ENCODE results near the gene CD8B. TPM values are rescaled to one million over a fixed set of nuclear protein-coding genes. Genes with fewer than 3 reads are reported as not detected.

The CD8B gene
- total and polyA plus RNA-seq, 2 of the 13 experiments (the other 11 are each of a cell fraction or from before 2014, with no cell fraction given): 0.04 TPM; not detected in 1

DNA sequence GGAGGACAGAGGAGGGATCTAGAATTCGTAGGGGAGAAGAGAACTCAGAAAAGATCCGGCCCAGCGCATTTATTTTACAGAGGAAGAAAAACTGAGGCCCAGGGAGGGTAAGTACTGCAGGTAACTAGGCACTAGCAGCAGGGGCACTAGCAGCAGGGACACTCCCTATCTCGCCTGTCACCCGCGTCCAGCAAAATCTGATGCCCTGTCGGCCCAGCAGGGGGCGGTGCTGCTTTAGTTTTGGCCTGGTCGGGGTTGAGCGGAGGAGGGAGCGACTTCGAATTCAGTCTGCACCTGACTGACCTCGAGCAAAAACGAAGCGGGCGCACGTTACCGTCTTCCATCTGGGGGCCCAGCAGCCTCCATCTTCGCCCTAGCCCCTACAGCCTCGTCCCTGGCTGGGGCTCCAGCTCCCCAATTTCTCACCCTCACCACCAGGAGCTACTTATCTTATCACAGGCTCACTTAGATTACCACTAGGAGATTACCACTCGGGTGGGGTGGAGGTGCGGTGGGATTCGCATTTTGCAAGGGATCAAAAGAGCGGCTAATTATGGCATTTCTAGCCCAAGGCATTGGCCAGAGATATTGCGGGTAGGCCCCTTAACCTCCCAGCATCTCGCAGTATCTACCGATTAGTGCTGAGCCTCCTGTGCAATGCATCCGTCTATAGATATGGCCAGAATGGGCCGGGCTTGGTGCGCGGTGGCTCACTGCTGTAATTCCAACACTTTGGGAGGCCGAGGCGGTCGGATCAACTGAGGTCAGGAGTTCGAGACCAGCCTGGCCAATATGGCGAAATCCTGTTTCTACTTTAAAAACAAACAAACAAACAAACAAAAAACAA lies 53.1 kb downstream of the CD8B start (continued):
- peak; percentile 16 for TF ChIP-seq AGO1 (IDR thresholded peaks at IDR 0.05; ENCODE audit: low read depth, low read length, poor library complexity, severe bottlenecking)
- TF ChIP-seq STAT5B (CRISPR knock-in tag; IDR thresholded peaks at IDR 0.05): no peak
- TF ChIP-seq NFYC (CRISPR knock-in tag; IDR thresholded peaks at IDR 0.05): no peak
- TF ChIP-seq SIN3B (IDR thresholded peaks at IDR 0.05; ENCODE audit: low read length): no peak
- TF ChIP-seq MIXL1 (CRISPR knock-in tag; IDR thresholded peaks at IDR 0.05): peak; percentile 49; the same call in 1 of the 2 replicates
- no peak for TF ChIP-seq SNAPC4 (CRISPR knock-in tag; IDR thresholded peaks at IDR 0.05)
- no peak for TF ChIP-seq ZSCAN31 (CRISPR knock-in tag; IDR thresholded peaks at IDR 0.05; ENCODE audit: low read depth)
- no peak for TF ChIP-seq CHD4 (IDR thresholded peaks at IDR 0.05; ENCODE audit: borderline replicate concordance, low read length)
- no peak for TF ChIP-seq ZNF713 (CRISPR knock-in tag; IDR thresholded peaks at IDR 0.05)
- no peak for TF ChIP-seq REL (CRISPR knock-in tag; conservative IDR thresholded peaks at IDR 0.05)
- no peak for TF ChIP-seq MNT (IDR thresholded peaks at IDR 0.05)
- no peak for TF ChIP-seq CHD2 (IDR thresholded peaks at IDR 0.05; ENCODE audit: low read depth, low read length)
- 0 out of 2 replicates have a peak, but pooled peaks have one; percentile 55 for TF ChIP-seq HOXA9 (CRISPR knock-in tag; IDR thresholded peaks at IDR 0.05; ENCODE audit: borderline replicate concordance)
- TF ChIP-seq, protein P1, sequence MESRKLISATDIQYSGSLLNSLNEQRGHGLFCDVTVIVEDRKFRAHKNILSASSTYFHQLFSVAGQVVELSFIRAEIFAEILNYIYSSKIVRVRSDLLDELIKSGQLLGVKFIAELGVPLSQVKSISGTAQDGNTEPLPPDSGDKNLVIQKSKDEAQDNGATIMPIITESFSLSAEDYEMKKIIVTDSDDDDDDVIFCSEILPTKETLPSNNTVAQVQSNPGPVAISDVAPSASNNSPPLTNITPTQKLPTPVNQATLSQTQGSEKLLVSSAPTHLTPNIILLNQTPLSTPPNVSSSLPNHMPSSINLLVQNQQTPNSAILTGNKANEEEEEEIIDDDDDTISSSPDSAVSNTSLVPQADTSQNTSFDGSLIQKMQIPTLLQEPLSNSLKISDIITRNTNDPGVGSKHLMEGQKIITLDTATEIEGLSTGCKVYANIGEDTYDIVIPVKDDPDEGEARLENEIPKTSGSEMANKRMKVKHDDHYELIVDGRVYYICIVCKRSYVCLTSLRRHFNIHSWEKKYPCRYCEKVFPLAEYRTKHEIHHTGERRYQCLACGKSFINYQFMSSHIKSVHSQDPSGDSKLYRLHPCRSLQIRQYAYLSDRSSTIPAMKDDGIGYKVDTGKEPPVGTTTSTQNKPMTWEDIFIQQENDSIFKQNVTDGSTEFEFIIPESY (CRISPR knock-in tag; IDR thresholded peaks at IDR 0.05): peak; percentile 78; the same call in 1 of the 2 replicates
- TF ChIP-seq ZFP82 (CRISPR knock-in tag; IDR thresholded peaks at IDR 0.05; ENCODE audit: borderline replicate concordance): no peak
- no peak for TF ChIP-seq ZNF414 (CRISPR knock-in tag; IDR thresholded peaks at IDR 0.05)
- TF ChIP-seq BORCS8-MEF2B (CRISPR knock-in tag; IDR thresholded peaks at IDR 0.05): 0 out of 2 replicates have a peak, but pooled peaks have one; percentile 15
- no peak for TF ChIP-seq MAF1 (CRISPR knock-in tag; IDR thresholded peaks at IDR 0.05; ENCODE audit: borderline replicate concordance)
- TF ChIP-seq ZNF547 (CRISPR knock-in tag; IDR thresholded peaks at IDR 0.05): peak; percentile 84
